Mesothelial cell of epicardium (in vitro differentiated cells): ENCODE results near the gene RANBP10. TPM values are rescaled to one million over a fixed set of nuclear protein-coding genes. Genes with fewer than 3 reads are reported as not detected.

ENCODE experiments used
- DNase-seq, 2 experiments: peaks; one replicate each; pipeline ENCODE4 v3.0.0; 2021; ENCODE audit warnings: low spot score in 2 of 2; ENCODE audit not compliant: unreplicated experiment in 2 of 2
- H3K27ac Mint-ChIP-seq: 2 replicates; pipeline ENCODE4 v1.8.0; 2021; ENCODE audit warnings: mixed read lengths
- H3K27me3 Mint-ChIP-seq: 2 replicates; pipeline ENCODE4 v1.8.0; 2021; ENCODE audit warnings: low read depth, mixed read lengths
- H3K36me3 Mint-ChIP-seq: 2 replicates; pipeline ENCODE4 v1.8.0; 2021; ENCODE audit warnings: mixed read lengths
- H3K4me1 Mint-ChIP-seq: 2 replicates; pipeline ENCODE4 v1.8.0; 2021; ENCODE audit warnings: mixed read lengths
- H3K4me3 Mint-ChIP-seq: 2 replicates; pipeline ENCODE4 v1.8.0; 2021; ENCODE audit warnings: mild to moderate bottlenecking, moderate library complexity, mixed read lengths
- H3K9me3 Mint-ChIP-seq: 2 replicates; pipeline ENCODE4 v1.8.0; 2021; ENCODE audit warnings: mixed read lengths
- CTCF ChIP-seq: fragments of 200-600 bp; sonication (generic); IDR thresholded peaks from one replicate; pipeline ENCODE4 v1.5.0; 2021; ENCODE audit warnings: antibody characterized with exemption; ENCODE audit not compliant: unreplicated experiment
- total RNA-seq: library from RNA; stranded (reverse); gene quantifications from 3 replicates; pipeline ENCODE4 v1.2.1, GENCODE V29; 2021

The RANBP10 gene
- total RNA-seq, 1 donor from 2014 or later: 24.0 TPM

DNA sequence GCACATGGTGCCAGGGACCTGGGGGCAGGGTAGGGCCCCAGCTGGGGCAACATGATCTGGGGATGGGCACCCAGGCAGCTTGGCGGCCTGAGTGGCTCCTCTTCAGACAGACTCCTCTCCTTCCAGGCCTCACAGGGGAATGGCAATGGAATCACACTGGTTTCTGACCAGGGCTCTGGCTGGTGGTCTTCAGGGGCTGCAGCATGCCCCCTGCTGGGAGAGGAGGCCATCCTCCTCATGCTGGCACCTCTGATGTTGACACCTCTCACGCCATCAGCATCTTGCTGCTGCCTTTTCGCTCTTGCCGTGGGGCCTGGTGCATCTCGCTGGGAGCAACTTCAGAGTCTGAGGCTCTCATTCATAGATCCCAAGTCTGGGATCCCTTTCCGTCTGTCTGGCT is 76.0 kb downstream of the RANBP10 start:
- Mint-ChIP-seq H3K36me3 (peaks cover 9% of the 10 kb centered on the region), H3K27ac (no peak overlapping the region), H3K4me1 (no peaks in the 10 kb centered on the region), H3K27me3 (no peaks in the 10 kb centered on the region), H3K4me3 (no peak overlapping the region), H3K9me3 (no peaks in the 10 kb centered on the region)
- no peak for TF ChIP-seq CTCF
- DNase-seq: no peak

DNA sequence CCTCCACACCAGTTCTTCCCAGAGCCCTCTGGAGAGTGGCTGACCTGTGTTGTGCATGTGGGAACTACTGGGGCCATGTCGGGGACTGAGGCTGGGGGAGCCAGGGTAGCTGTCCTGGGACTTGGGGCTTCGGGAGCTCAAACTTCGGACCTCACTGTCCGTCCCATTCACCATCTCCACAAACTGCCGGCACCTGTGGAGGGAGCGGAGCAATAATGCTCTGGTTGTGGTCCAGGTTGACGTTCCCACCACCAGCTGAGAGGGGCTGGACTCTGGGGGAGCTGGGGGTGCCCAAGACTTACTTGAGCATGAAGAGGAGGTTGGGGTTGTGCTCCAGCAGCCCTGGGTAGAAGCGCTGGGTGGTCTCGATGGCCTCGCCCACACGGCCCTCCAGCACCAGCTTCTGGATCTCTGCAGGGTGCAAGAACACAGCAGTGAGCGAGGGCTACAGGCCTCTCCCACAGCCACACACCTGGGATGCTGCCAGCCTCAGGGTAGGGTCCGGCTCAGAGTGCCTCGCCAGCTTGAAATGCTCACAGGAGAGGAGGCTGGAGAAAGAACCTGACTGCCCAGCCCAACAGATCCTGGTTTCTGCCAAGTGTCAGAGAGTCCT is 76.6 kb downstream of the RANBP10 start:
- Mint-ChIP-seq H3K27ac (no peak overlapping the region), H3K4me3 (no peak overlapping the region), H3K9me3 (no peaks in the 10 kb centered on the region), H3K36me3 (peaks cover 12% of the 10 kb centered on the region), H3K27me3 (no peaks in the 10 kb centered on the region), H3K4me1 (no peaks in the 10 kb centered on the region)
- TF ChIP-seq CTCF: no peak
- DNase-seq: no peak

DNA sequence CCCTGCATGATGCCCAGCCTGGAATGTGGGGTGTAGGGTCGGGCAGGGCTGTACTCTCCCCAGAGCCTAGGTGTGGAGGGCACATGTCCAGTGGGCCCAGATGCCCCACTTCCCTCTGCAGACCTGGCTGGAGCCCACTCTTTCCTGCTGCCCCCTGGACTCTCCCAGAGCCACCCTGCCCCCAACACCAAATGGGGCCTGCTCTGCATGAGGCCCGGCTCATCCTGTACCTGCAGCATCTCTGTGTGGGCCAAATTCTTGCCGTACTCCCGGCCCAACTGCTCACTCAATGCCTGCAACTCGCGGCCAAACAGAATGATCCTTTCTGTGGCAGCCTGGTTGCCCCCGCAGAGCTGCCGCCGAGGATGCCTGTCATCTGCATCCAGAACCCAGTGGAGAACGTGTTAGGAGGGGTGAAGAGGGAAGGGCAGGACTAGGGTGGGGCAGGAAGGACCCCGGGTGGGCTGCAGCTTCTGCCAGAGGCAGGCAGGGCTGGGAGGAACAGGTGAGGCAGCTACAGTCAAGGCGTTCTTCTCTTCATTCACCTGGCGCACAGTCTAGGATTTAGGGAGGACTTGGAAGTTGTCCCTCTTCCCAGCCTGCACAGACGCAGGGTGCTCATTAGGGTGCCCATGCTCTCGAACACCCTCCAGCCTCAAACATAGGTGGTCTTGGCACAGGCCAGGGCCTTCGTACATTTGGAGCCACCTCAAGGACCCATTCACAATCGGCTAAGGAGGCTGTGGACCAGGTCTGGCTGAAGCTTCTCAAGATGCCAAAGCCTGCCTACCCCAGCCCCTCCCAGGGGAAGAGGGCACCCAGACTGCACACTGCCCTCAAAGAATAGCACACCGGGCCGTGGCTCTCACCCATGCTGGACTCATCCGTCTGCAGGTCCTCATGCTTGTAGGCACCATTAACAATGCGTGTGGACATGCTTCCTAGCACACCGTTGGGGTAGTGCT is 78.6 kb downstream of the RANBP10 start:
- peaks cover 9% of the 10 kb centered on the region for H3K36me3 Mint-ChIP-seq
- no peak overlapping the region for H3K4me3 Mint-ChIP-seq
- no peaks in the 10 kb centered on the region for H3K4me1 Mint-ChIP-seq
- no peak for DNase-seq
- no peak overlapping the region for H3K27ac Mint-ChIP-seq
- H3K27me3 Mint-ChIP-seq: no peaks in the 10 kb centered on the region
- TF ChIP-seq CTCF: no peak
- H3K9me3 Mint-ChIP-seq: no peaks in the 10 kb centered on the region

DNA sequence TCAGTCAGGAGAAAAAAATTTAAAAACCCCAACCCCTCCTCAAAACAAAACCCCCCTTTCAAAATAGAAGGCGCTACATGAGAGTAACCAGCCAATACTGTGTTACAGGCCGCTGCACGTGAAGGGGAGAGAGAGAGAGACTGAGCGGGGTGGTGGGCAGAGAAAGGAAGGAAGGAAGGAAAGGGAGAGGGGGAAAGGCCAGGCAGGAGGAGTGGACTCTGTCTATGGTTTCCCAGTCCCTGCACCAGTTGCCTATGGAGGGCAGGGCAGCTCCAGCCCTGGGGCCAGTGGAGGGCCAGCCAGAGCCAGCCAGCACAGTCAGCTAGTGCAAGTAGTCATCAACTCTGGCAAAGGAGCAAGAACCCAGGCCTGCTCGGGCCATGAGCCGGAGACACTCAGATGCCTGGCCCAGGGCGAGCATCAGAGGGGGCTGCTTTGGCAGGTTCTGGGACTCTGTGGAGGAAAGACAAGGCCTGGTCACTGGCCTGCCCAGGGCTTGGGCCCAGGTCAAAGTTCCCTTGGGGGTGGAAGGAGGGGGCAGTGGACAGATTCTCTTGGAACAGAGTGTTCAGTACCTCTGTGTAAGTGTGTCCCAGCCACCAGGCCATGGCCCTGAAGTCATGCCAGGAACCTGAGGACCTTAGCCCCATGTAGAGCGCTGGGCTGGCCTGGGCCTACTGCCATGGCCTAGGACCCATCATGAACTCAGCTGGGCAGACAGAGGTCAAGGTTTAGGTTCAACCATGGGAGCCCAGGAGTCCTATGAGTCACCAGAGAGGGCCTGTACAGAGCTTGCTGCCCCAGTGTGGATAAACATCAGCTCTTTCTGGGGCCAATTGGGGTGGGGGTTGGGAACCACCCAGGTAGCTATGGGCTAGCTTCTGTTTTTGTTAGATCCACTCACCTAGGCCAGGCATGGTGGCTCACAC is 80.0 kb downstream of the RANBP10 start:
- no peak for TF ChIP-seq CTCF
- Mint-ChIP-seq H3K4me3 (no peak overlapping the region), H3K27ac (no peak overlapping the region), H3K9me3 (no peaks in the 10 kb centered on the region), H3K36me3 (peaks cover 9% of the 10 kb centered on the region), H3K27me3 (no peaks in the 10 kb centered on the region), H3K4me1 (no peaks in the 10 kb centered on the region)
- no peak for DNase-seq

GRCh38 chr16:67723911-67724305 is 82.5 kb downstream of the RANBP10 start:
- Mint-ChIP-seq H3K27ac (no peak overlapping the region), H3K4me1 (peaks cover 10% of the 10 kb centered on the region), H3K36me3 (peaks cover 3% of the 10 kb centered on the region), H3K9me3 (no peaks in the 10 kb centered on the region), H3K4me3 (no peak overlapping the region), H3K27me3 (no peaks in the 10 kb centered on the region)
- TF ChIP-seq CTCF: no peak
- DNase-seq: no peak
